BJ (cell line): Measurements from ENCODE around the gene HIP1. TPM values are rescaled to one million over a fixed set of nuclear protein-coding genes. Genes with fewer than 3 reads are reported as not detected.

ENCODE experiments used
- CTCF ChIA-PET: fragments of 350-600 bp; formaldehyde crosslinking; extraction: SDS; loops from one replicate; lab custom pipeline; 2021; ENCODE audit warnings: antibody characterized with exemption, inconsistent platforms; lab: Yijun Ruan, JAX
- POLR2A ChIA-PET: fragments of 300-600 bp; sonication (Branson Sonifier 250); formaldehyde crosslinking; extraction: SDS; loops from one replicate; lab custom pipeline; 2021; ENCODE audit warnings: antibody characterized with exemption; lab: Charles Lee
- DNase-seq: peaks from one replicate; pipeline ENCODE4 v3.0.0-alpha.2; 2011; ENCODE audit warnings: low read depth
- H3K27me3 ChIP-seq: 2 replicates; pipeline ENCODE4 v1.6.0; 2011; ENCODE audit warnings: low read length; ENCODE audit not compliant: control insufficient read depth, insufficient read depth
- H3K36me3 ChIP-seq: 2 replicates; pipeline ENCODE4 v1.5.1; 2011; ENCODE audit warnings: low read length; ENCODE audit not compliant: control insufficient read depth, insufficient read depth
- H3K4me3 ChIP-seq: 2 replicates; pipeline ENCODE4 v1.5.1; 2011; ENCODE audit warnings: low read depth, mild to moderate bottlenecking, control low read depth, low read length
- polyA plus RNA-seq: library from polyadenylated mRNA; depleted of rRNA; stranded (reverse); fragments of >200 nt; gene quantifications from 2 replicates; pipeline ENCODE4 v1.2.3, GENCODE V29; 2011
- TF ChIP-seq, protein P1 (sequence below): IDR thresholded peaks from 2 replicates; pipeline ENCODE4 v1.5.1; 2011; ENCODE audit warnings: low read depth, mild to moderate bottlenecking, control low read depth, inconsistent platforms, low read length, moderate library complexity; ENCODE audit not compliant: insufficient read depth

The HIP1 gene
- polyA plus RNA-seq, 1 experiment, result 7.5 TPM

DNA sequence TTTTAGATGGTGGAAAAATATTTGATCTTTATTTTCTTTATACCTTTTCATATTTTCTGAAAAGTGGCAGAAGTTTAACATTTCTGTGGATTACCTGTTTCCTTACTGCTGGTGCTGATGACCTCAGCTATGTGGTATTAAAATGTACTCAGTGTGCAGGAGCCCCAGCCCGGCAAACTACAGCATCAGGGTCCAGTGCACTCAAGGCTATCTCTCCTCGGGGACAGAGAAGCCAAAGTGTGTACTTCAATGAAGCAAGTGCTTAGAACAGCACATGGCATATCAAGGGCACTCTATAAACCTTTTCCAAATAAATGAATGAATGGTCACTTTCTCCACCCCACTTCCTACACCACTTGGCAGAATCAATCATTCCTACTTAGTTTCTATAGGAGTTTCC lies 111.8 kb downstream of the HIP1 start:
- H3K27me3 ChIP-seq, result no peaks in the 10 kb centered on the region
- ChIA-PET CTCF (no interaction called here), POLR2A (no interaction called here)
- H3K36me3 ChIP-seq, result no peaks in the 10 kb centered on the region
- DNase-seq, result no peak
- TF ChIP-seq, protein P1, sequence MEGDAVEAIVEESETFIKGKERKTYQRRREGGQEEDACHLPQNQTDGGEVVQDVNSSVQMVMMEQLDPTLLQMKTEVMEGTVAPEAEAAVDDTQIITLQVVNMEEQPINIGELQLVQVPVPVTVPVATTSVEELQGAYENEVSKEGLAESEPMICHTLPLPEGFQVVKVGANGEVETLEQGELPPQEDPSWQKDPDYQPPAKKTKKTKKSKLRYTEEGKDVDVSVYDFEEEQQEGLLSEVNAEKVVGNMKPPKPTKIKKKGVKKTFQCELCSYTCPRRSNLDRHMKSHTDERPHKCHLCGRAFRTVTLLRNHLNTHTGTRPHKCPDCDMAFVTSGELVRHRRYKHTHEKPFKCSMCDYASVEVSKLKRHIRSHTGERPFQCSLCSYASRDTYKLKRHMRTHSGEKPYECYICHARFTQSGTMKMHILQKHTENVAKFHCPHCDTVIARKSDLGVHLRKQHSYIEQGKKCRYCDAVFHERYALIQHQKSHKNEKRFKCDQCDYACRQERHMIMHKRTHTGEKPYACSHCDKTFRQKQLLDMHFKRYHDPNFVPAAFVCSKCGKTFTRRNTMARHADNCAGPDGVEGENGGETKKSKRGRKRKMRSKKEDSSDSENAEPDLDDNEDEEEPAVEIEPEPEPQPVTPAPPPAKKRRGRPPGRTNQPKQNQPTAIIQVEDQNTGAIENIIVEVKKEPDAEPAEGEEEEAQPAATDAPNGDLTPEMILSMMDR, result no peak
- H3K4me3 ChIP-seq, result no peak overlapping the region

DNA sequence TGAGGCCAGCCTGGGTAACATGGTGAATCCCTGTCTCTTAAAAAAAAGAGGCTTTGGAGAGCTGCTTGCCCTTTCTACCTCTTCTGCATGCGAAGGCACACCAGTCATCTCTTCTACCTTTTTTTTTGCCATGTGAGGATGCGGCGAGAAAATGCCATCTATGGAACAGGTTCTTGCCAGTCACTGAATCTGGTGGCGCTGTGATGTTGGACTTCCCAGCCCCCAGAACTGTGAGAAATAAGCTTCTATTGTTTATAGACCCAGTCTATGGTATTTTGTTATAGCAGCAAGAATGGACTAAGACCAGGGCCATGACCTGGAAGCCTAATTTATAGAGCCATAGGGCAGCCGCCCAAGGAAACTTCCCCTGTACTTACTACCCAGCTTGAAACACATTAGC lies 112.9 kb downstream of the HIP1 start:
- no peak for DNase-seq
- Histone ChIP-seq H3K27me3 (no peaks in the 10 kb centered on the region), H3K36me3 (no peaks in the 10 kb centered on the region), H3K4me3 (no peak overlapping the region)
- POLR2A ChIA-PET, result no interaction called here
- CTCF ChIA-PET, result no interaction called here
- TF ChIP-seq, protein P1, result no peak

DNA sequence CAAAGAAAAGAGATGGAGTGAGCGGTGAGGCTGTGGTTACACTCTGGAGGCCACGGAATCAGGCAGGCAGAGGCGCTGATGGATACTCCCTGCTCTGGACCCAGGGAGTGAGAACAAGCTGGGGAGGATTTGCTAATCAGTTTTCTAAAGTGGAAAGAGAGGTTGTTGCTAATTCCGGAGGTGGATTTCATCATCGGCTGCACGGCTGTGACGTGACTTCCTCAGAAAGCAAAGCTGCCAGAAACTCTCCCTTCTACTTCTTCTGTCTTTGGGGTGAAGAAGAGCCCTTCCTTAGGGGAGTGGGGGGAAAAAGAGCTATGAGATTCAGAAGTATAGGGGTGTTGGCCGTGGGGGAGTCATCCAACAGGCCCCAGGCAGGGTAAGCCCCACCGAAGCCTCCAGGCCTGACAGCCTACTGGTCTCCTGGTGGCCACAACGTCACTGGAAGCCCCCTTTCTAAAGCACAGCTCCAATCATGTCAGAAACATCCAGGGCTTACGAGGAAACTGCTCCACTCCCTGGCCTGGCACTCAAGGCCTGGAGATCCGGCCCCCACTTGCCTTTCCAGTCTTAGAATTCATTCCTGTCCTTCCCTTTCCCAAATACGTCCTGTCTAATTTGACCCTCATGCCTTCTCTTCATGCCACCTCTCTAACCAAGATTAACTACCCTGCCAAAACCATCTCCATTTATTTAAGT lies 114.5 kb downstream of the HIP1 start:
- POLR2A ChIA-PET, result no interaction called here

DNA sequence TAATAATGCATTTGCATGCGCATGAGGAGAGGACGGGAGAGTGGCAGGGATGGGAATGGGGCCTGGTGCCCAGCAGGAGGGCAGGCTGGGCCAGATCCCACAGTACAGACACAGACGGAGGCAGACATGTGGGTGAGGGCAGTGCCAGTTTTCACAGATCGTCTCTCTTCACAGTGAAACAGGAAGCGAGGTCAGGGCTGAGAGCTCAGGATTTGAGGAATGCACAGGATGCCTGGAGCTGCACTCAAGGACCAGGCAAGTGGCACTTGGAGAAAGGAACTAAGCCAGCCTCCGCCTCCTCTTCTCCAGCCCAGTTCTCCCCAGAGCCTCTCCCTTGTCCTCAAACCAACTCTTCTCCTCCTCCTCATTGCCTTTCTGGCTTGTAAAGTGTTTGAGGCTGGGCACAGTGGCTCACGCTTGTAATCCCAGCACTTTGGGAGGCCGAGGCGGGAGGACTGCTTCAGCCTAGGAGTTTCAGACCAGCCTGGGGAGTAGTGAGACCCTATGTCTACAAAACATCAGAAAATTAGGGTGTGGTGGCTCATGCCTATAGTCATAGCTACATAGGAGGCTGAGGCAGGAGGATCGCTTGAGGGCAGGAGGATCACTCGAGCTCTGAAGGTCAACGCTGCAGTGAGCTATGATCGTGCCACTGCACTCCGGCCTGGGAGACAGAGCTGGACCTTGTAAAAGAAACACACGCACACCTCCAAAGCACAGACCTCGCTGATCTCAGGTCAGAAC lies 115.2 kb downstream of the HIP1 start:
- Histone ChIP-seq H3K36me3 (no peaks in the 10 kb centered on the region), H3K27me3 (no peaks in the 10 kb centered on the region), H3K4me3 (no peak overlapping the region)
- ChIA-PET POLR2A (no interaction called here), CTCF (no interaction called here)
- DNase-seq, result no peak
- TF ChIP-seq, protein P1, result no peak

More for the DNA sequence above, 114.5 kb downstream of the HIP1 start:
- CTCF ChIA-PET, result no interaction called here
- TF ChIP-seq, protein P1, result no peak
- DNase-seq, result no peak
- no peaks in the 10 kb centered on the region for H3K27me3 ChIP-seq
- H3K36me3 ChIP-seq, result no peaks in the 10 kb centered on the region
- H3K4me3 ChIP-seq, result no peak overlapping the region

- H3K36me3 ChIP-seq, result no peaks in the 10 kb centered on the region
- ChIA-PET CTCF (no interaction called here), POLR2A (no interaction called here)
- H3K27me3 ChIP-seq, result no peaks in the 10 kb centered on the region
- DNase-seq, result no peak
- no peak overlapping the region for H3K4me3 ChIP-seq
- TF ChIP-seq, protein P1, result no peak
These were observed 117.6 kb downstream of the HIP1 start for GRCh38 chr7:75621124-75621523.
